SK-N-SH (cell line): ENCODE data around the gene ZNF358. TPM values are rescaled to one million over a fixed set of nuclear protein-coding genes. Genes with fewer than 3 reads are reported as not detected.

ENCODE experiments used
- CTCF ChIA-PET: fragments of 300-600, 350-600 bp; formaldehyde crosslinking; extraction: SDS; loops from one replicate; lab custom pipeline; 2021; lab: Yijun Ruan, JAX
- POLR2A ChIA-PET: fragments of 350-600 bp; sonication (Branson Sonifier 250); formaldehyde crosslinking; extraction: SDS; loops from one replicate; lab custom pipeline; 2020; ENCODE audit warnings: antibody characterized with exemption, inconsistent platforms; lab: Yijun Ruan, JAX
- DNase-seq: peaks from one replicate; pipeline ENCODE4 v3.0.0; 2012
- H2AFZ ChIP-seq: fragments of 200-600 bp; sonication (generic); 2 replicates; pipeline ENCODE4 v1.8.1; 2016; ENCODE audit warnings: antibody characterized with exemption, mild to moderate bottlenecking, low read depth
- H3F3A ChIP-seq: fragments of 200-600 bp; sonication (generic); replicated peaks from 2 replicates; pipeline ENCODE3; 2016; ENCODE audit warnings: antibody characterized with exemption, mild to moderate bottlenecking; ENCODE audit not compliant: insufficient read depth
- H3K27ac ChIP-seq, 2 experiments: fragments of 200-500 bp in 1 of 2; fragments of 200-600 bp in 1 of 2; sonication (Bioruptor generic) in 1 of 2; sonication (generic), shearing (Covaris generic) in 1 of 2; 2 replicates each; pipeline versions ENCODE4 v1.5.1 to v1.6.1; 2014 to 2016; ENCODE audit warnings: low read depth in 2 of 2, inconsistent platforms in 1 of 2, low read length in 1 of 2, mild to moderate bottlenecking in 1 of 2, mixed read lengths in 1 of 2
- H3K27me3 ChIP-seq: fragments of 200-600 bp; sonication (generic), shearing (Covaris generic); 2 replicates; pipeline ENCODE4 v1.6.1; 2016; ENCODE audit warnings: mixed run types; ENCODE audit not compliant: insufficient read depth
- H3K36me3 ChIP-seq, 2 experiments: fragments of 200-500 bp in 1 of 2; fragments of 200-600 bp in 1 of 2; sonication (Bioruptor generic) in 1 of 2; sonication (generic) in 1 of 2; replicated peaks in 1 of 2; 2 replicates each; pipeline versions ENCODE3 to v1.5.1; 2014 to 2016; ENCODE audit warnings: low read length in 1 of 2, mild to moderate bottlenecking in 1 of 2; ENCODE audit not compliant: insufficient read depth in 2 of 2, control insufficient read depth in 1 of 2
- H3K4me1 ChIP-seq, 2 experiments: fragments of 200-500 bp in 1 of 2; fragments of 200-600 bp in 1 of 2; sonication (Bioruptor generic) in 1 of 2; sonication (generic), shearing (Covaris generic) in 1 of 2; 2 replicates each; pipeline versions ENCODE4 v1.5.1 to v1.6.1; 2014 to 2016; ENCODE audit warnings: low read depth in 1 of 2, low read length in 1 of 2, mixed run types in 1 of 2; ENCODE audit not compliant: insufficient read depth in 2 of 2, control insufficient read depth in 1 of 2
- H3K4me2 ChIP-seq: fragments of 200-600 bp; sonication (generic), shearing (Covaris generic); 2 replicates; pipeline ENCODE4 v1.6.1; 2017; ENCODE audit warnings: mixed run types
- H3K4me3 ChIP-seq, 2 experiments: fragments of 200-500 bp in 1 of 2; fragments of 200-600 bp in 1 of 2; sonication (Bioruptor generic) in 1 of 2; sonication (generic), shearing (Covaris generic) in 1 of 2; 2 replicates each; pipeline versions ENCODE4 v1.5.1 to v1.8.1; 2014 to 2016; ENCODE audit warnings: low read depth in 2 of 2, inconsistent platforms in 1 of 2, low read length in 1 of 2, mild to moderate bottlenecking in 1 of 2, mixed read lengths in 1 of 2, moderate library complexity in 1 of 2
- H3K79me2 ChIP-seq: fragments of 200-600 bp; sonication (generic); 2 replicates; pipeline ENCODE4 v1.8.1; 2017; ENCODE audit warnings: mild to moderate bottlenecking; ENCODE audit not compliant: insufficient read depth
- H3K9ac ChIP-seq: fragments of 200-600 bp; sonication (generic); 2 replicates; pipeline ENCODE4 v1.6.1; 2017; ENCODE audit warnings: mixed run types
- H3K9me2 ChIP-seq: fragments of 200-600 bp; sonication (generic); 2 replicates; pipeline ENCODE4 v1.6.1; 2017; ENCODE audit warnings: mixed run types
- H3K9me3 ChIP-seq: fragments of 200-600 bp; sonication (generic); 2 replicates; pipeline ENCODE4 v1.6.1; 2017; ENCODE audit warnings: mixed run types, mild to moderate bottlenecking, moderate library complexity
- H4K20me1 ChIP-seq: fragments of 200-600 bp; sonication (generic); 2 replicates; pipeline ENCODE4 v1.6.1; 2017; ENCODE audit warnings: mild to moderate bottlenecking, mixed run types; ENCODE audit not compliant: insufficient read depth
- CTCF ChIP-seq: fragments of 200-600 bp; sonication (generic); IDR thresholded peaks from 2 replicates; pipeline ENCODE4 v1.6.1; 2017; ENCODE audit warnings: antibody characterized with exemption, mild to moderate bottlenecking, moderate library complexity
- FOXM1 ChIP-seq: IDR thresholded peaks from 2 replicates; pipeline ENCODE4 v1.4.0; 2012; ENCODE audit warnings: low read depth, mild to moderate bottlenecking
- GABPA ChIP-seq: IDR thresholded peaks from 2 replicates; pipeline ENCODE4 v1.4.0; 2012; ENCODE audit warnings: low read depth, mild to moderate bottlenecking
- JUND ChIP-seq: IDR thresholded peaks from 2 replicates; pipeline ENCODE4 v1.4.0; 2012
- PBX3 ChIP-seq: IDR thresholded peaks from 2 replicates; pipeline ENCODE4; 2012
- RCOR1 ChIP-seq: fragments of 150-350 bp; IDR thresholded peaks from 2 replicates; pipeline ENCODE4 v1.6.1; 2017; ENCODE audit warnings: antibody characterized with exemption, low read length
- RFX5 ChIP-seq: IDR thresholded peaks from 2 replicates; pipeline ENCODE4 v1.6.1; 2012; ENCODE audit warnings: mild to moderate bottlenecking, improper control_type of control experiment, low read length
- RXRA ChIP-seq: IDR thresholded peaks from 2 replicates; pipeline ENCODE4 v1.4.0; 2012; ENCODE audit warnings: low read depth, mild to moderate bottlenecking, borderline replicate concordance
- SMC3 ChIP-seq: IDR thresholded peaks from 2 replicates; pipeline ENCODE4 v1.6.1; 2012; ENCODE audit warnings: low read depth, low read length, improper control_type of control experiment
- TCF12 ChIP-seq: IDR thresholded peaks from 2 replicates; pipeline ENCODE4 v1.4.0; 2012
- YY1 ChIP-seq: IDR thresholded peaks from 2 replicates; pipeline ENCODE4 v1.4.0; 2012; ENCODE audit warnings: low read depth, mild to moderate bottlenecking
- WGBS: methylation state at CpG from one replicate; pipeline ENCODE4 v1.1.6; 2017; ENCODE audit warnings: low lambda C conversion rate; 5-methylcytosine and 5-hydroxymethylcytosine counted together
- polyA plus RNA-seq, 3 experiments: library from polyadenylated mRNA; depleted of rRNA; stranded (reverse); fragments of >200 nt; gene quantifications; 2 replicates each; pipeline ENCODE4 v1.2.3, GENCODE V29; 2012
- TF ChIP-seq, protein P1 (sequence below): IDR thresholded peaks from 2 replicates; pipeline ENCODE4 v1.4.0; 2012; ENCODE audit warnings: low read depth, borderline replicate concordance
- TF ChIP-seq, protein P2 (sequence below): IDR thresholded peaks from 2 replicates; pipeline ENCODE4 v1.4.0; 2012; ENCODE audit warnings: low read depth, borderline replicate concordance
- TF ChIP-seq, protein P3 (sequence below): IDR thresholded peaks from 2 replicates; pipeline ENCODE4 v1.4.0; 2012; ENCODE audit warnings: low read depth

ZNF358 gene
- polyA plus RNA-seq, 1 of the 3 experiments (the other 2 are of a cell fraction), result 49.3 TPM

GRCh38 chr19:7540761-7541474 lies 25.0 kb downstream of the ZNF358 start:
- no peaks in the 10 kb centered on the region for H3K9me2 ChIP-seq
- 78% methylated on average over 31 of the region's 39 CpGs for WGBS
- DNase-seq, result peak; percentile 73

DNA sequence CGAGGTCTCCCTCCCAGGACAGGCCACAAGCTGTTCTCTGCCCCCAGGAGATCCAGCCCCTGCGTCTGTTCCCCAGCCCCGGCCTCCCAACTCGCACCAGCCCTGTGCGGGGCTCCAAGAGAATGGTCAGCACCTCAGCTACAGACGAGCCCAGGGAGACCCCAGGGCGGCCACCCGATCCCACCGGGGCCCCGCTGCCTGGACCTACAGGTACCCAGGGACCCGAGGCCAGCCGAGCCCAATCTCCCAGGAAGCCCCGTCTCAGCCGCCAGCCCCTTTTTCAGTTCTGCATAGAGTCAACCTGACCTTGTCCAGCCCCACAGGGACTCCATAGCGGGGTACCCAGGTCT lies 25.5 kb downstream of the ZNF358 start:
- no peak overlapping the region for H3K4me3 ChIP-seq
- H3K9me3 ChIP-seq, result no peaks in the 10 kb centered on the region

More at GRCh38 chr19:7540761-7541474, 25.0 kb downstream of the ZNF358 start:
- Histone ChIP-seq H3K9me3 (no peaks in the 10 kb centered on the region), H3F3A (no peaks in the 10 kb centered on the region), H3K27me3 (no peaks in the 10 kb centered on the region), H4K20me1 (no peaks in the 10 kb centered on the region), H3K79me2 (peaks cover 3% of the 10 kb centered on the region), H3K4me1 (peaks cover 0 to 4% of the 10 kb centered on the region in 2 experiments; a peak in 2 of 4 replicates), H3K36me3 (peaks cover 21 to 40% of the 10 kb centered on the region in 2 experiments), H3K4me3 (no peak overlapping the region), H2AFZ (no peak overlapping the region), H3K9ac (no peak overlapping the region), H3K27ac (no peak overlapping the region), H3K4me2 (no peak overlapping the region)
- ChIA-PET POLR2A (no interaction called here), CTCF (interaction anchor here (1.5 kb wide), 1 partner anchor 27 kb away, joined by 5 read pairs; no protein-coding TSS in a partner anchor)
- TF ChIP-seq TCF12 (peak; percentile 28; the same call in 1 of the 2 replicates), PBX3 (0 out of 2 replicates have a peak, but pooled peaks have one; percentile 13), JUND (no peak)
- TF ChIP-seq, protein P1, sequence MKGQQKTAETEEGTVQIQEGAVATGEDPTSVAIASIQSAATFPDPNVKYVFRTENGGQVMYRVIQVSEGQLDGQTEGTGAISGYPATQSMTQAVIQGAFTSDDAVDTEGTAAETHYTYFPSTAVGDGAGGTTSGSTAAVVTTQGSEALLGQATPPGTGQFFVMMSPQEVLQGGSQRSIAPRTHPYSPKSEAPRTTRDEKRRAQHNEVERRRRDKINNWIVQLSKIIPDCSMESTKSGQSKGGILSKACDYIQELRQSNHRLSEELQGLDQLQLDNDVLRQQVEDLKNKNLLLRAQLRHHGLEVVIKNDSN, result peak; percentile 20; the same call in 1 of the 2 replicates

More for the DNA sequence above, 25.5 kb downstream of the ZNF358 start:
- Histone ChIP-seq H2AFZ (no peak overlapping the region), H3K4me2 (no peak overlapping the region), H3K27me3 (no peaks in the 10 kb centered on the region), H3K36me3 (peaks cover 21 to 40% of the 10 kb centered on the region in 2 experiments), H3K9me2 (no peaks in the 10 kb centered on the region), H3F3A (no peaks in the 10 kb centered on the region), H4K20me1 (no peaks in the 10 kb centered on the region), H3K79me2 (no peaks in the 10 kb centered on the region), H3K27ac (no peak overlapping the region), H3K9ac (no peak overlapping the region), H3K4me1 (no peaks in the 10 kb centered on the region; a peak in 1 of 4 replicates)
- ChIA-PET CTCF (interaction anchor here (1.5 to 1.9 kb wide), 2 partner anchors 27 to 139 kb away, joined by 4 to 5 read pairs; partner anchors contain the start of gene TRAPPC5), POLR2A (no interaction called here)
- TF ChIP-seq CTCF (no peak), GABPA (no peak), SMC3 (no peak), YY1 (no peak), TCF12 (no peak), RXRA (no peak), RFX5 (no peak), RCOR1 (no peak), FOXM1 (no peak)
- TF ChIP-seq, protein P2, sequence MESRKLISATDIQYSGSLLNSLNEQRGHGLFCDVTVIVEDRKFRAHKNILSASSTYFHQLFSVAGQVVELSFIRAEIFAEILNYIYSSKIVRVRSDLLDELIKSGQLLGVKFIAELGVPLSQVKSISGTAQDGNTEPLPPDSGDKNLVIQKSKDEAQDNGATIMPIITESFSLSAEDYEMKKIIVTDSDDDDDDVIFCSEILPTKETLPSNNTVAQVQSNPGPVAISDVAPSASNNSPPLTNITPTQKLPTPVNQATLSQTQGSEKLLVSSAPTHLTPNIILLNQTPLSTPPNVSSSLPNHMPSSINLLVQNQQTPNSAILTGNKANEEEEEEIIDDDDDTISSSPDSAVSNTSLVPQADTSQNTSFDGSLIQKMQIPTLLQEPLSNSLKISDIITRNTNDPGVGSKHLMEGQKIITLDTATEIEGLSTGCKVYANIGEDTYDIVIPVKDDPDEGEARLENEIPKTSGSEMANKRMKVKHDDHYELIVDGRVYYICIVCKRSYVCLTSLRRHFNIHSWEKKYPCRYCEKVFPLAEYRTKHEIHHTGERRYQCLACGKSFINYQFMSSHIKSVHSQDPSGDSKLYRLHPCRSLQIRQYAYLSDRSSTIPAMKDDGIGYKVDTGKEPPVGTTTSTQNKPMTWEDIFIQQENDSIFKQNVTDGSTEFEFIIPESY, result no peak
- TF ChIP-seq, protein P3, sequence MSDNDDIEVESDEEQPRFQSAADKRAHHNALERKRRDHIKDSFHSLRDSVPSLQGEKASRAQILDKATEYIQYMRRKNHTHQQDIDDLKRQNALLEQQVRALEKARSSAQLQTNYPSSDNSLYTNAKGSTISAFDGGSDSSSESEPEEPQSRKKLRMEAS, result no peak
- TF ChIP-seq, protein P1, result no peak
- DNase-seq, result no peak
- 88% methylated on average over 7 of the region's 15 CpGs for WGBS
